NCI-H345 (cell line): Measurements from ENCODE around the gene UBE2E2.

ENCODE experiments used
- DNase-seq: peaks from one replicate; lab custom pipeline; 2025; lab: John Stamatoyannopoulos, UW

The UBE2E2 gene

DNA sequence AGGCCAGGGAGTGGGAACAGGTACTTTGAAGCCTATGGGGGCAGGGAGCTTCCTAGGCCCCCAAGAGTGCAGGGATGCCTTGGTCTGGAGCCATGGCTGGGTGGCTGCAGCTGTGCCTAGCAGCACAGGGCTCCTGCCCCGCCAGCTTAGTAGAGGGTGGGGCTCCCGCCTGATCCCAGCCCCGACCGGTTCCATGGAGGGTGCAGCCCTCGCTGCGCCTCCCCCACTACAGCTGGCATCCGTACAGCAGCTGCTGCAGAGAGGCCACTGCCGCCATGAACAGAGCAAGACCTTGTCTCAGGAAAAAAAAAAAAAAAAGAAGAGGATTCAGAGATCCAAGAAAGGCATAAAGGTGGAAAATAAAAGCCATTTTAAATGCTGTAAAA is 277.2 kb downstream of the UBE2E2 start:
- no peak for DNase-seq

DNA sequence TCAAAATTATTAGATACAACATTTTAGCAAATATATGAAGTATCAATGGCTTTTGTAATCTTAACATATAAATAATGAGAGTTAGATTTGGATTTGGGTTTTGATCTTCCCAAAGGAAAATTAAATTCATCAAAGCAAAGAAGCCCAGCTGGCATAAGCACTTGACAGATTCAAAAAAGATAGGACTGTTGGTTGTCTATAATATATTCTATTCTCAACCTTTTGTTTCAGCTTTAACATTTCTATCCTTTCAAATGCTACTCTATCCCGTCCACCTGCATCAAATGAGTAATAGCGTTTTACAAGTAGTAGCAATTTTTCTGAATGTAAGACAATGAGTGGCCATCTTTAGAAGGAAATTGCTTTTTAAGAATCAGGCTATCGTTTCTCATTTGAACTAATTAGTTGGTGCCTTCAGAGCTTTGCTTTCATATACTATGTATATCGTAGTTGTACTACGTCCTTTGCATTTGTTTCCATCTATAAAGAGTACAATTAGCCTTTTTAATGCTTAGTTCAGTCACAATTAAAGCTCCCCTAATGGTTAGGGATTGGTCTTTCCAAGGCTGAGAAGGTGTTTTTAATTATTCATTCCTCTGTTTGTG is 278.0 kb downstream of the UBE2E2 start:
- DNase-seq, result no peak

DNA sequence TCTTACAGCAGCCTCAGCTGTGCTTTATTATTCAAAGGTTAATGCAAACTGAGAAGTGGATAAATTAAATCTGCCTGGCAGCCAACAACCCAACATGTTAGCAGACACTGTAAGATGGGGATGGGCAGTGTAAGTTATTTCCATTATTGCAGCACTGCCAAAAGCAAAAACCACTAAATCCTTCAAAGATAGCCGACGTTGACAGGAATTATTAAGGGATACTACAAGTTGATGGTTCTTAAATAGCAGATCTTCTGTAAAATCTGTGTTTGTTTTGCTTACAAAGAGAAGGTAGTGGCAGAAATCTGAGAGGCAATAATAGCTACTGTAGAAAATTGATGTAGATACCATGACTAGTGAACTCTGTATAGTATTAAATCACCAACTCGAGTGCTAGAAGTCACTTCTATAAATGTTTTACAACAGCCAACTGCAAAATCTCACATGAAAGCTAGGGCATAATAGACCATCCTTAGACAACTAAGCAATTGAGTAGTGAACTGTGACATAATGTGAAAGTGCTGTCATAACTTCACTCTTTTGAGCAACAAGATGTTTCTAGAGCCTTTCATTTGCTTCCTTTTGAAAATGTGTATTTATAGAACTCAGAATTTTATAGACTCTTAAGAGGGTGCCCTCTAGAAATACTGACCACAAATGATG is 278.6 kb downstream of the UBE2E2 start:
- no peak for DNase-seq

DNA sequence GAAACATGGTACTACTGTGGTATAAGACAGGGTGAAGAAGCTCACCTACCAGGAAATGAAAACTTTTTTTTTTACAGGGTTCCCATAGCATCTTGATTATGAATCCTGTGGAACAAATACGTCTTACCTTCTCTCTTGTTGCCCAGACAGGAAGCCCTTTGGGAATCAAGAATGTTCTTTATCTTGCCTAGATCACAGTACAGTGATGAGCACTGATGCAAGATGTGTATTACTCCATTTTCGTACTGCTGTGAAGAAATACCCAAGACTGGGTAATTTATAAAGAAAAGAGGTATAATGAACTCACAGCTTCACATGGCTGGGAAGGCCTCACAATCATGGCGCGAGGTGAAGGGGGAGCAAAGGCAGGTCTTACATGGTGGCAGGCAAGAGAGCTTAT is 281.3 kb downstream of the UBE2E2 start:
- DNase-seq, result no peak

DNA sequence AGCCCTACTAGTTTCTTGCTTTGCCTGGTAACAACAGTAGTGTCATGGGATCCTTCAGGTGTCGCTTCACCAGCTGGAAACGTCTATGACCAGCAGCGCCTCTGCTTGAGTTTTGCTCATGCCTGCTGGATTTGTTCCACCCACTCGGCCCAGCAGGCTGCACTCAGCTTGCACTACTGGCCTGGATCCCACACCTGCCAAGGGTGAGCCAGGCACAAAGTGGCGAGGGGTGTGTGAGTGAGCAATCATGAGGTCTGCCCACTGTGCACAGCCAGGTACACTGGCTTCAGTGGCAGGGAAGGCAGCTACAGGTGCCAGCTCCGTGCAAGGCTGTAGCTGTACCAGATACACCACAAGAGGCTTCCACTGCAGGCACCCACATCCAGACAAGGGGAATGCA is 282.8 kb downstream of the UBE2E2 start:
- no peak for DNase-seq

DNA sequence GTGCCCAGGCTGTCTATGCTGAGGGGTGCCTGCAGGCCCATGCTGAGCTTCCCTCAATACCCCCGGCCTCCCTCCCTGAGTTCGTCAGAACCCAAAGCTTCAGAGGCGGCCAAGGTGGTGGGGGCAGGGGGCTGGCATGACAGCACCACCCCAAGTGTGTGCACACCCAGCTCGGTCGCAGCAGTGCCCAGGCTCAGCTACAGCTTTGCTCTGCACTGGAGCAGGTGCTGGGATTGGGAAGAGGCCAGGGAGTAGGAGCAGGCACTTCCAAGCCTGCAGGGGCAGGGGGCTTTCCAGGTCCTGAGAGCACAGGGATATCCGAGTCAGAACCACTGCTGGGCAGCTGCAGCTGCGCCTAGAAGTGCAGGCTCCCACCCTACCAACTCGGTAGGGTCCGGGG is 283.9 kb downstream of the UBE2E2 start:
- DNase-seq, result no peak

DNA sequence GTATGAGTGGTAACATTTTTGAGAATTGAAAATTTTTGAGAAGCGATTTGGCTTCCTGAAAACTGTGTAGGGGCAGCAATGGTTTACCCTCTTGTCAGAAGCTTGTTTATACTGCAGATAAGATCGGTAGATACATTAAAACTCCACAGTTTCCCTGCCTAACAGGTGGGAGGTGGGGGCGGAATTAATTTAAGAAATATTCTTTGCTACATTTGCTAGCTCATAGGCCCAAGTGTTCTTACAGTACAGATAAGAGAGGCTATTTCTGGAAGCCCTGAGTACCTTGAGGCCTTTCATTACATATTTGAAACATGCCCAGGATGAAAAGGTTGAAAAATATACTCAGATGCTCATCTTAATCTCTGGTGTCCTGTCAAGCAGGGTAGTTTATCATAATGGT is 285.5 kb downstream of the UBE2E2 start:
- no peak for DNase-seq

DNA sequence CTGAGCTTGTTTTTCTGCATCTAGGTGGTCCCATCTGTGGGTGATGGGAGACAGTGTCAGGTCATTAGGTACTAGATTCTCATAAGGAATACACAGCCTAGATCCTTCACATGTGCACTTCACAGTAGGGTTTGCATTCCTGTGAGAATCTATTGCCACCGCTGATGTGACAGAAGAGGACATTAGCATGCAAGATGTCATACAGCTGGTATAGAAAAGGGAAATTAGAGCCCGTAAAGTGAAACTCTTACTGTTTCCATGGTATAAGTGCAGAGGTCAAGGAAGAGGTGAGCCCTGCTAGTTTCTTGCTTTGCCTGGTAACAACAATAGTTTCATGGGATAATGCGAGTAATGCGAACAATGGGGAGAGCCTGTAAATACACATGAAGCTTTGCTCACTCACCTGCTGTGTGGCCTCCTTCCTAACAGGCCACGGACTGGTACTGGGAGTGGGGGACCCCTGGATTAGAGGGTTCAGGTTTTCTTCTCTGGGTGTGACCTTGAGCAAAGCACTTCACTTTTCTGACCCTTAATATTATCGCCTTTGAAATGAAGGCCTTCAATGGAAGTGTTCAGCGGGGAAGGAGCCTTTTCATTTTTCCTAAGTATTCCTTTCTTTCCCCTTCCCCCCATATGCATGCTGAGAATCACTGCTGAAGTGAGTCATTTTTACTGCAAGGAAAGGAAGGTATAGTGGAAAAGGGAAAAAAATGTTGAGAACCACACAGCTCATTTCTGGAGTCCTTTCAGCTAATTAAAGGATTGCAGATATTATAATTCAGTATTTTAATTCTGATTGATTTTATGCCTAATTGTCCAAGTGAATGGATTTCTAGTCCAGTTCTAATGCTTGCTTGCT is 286.4 kb downstream of the UBE2E2 start:
- DNase-seq, result no peak

DNA sequence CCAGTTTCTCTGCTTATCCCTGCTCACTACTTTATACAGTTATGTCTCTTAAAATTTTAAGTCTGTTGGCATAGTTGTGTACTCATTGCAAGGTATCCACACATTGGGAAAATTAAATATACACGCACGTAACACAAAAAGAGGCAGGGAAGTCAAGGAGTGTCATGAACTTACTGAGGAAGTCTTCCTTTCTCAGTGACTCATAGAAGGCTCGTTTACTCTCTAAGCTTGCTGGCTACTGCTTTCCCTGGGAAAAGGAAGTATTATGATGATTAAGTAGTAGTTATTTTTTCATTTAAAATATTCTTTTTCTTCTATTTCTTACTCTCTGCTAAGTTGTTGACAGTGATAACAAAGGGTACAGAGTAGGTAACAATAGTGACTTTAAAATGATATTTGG is 287.3 kb downstream of the UBE2E2 start:
- no peak for DNase-seq

DNA sequence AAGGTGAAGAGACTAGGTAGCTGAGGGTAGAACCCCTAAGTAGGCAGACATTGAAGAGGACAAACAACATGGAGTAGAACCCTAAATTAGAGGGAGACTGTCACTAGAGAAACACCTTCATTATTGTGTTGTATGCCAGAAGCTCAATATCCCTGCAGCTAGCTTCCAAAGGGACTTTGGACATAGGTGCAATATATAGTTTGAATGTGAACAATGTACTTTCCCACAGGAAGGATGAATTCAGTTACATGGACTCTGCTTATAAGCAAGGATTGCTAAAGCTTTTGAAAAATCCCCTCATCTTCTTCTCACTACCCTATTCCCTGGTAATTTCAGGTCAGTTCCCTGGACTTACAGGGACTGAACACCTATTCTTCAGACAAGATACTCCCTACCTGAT is 288.9 kb downstream of the UBE2E2 start:
- DNase-seq, result no peak

DNA sequence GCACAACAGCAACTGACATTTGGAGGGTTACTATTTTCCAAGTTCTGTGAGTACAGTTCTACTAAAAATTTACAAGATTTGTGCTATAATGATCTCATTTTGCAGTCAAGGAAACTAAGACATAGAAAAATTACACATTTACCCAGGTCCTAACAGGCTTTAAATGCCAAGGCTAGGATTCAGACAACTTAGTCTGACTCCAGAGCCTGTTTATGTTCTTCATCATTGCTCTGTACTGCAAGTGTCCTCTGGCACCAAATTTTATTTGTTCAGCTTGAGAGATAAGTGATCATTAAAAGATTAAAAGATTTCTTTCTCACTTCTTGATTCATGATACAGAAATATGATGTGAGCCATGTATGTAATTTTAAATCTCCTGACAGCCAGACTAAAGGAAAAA is 290.8 kb downstream of the UBE2E2 start:
- DNase-seq, result no peak

DNA sequence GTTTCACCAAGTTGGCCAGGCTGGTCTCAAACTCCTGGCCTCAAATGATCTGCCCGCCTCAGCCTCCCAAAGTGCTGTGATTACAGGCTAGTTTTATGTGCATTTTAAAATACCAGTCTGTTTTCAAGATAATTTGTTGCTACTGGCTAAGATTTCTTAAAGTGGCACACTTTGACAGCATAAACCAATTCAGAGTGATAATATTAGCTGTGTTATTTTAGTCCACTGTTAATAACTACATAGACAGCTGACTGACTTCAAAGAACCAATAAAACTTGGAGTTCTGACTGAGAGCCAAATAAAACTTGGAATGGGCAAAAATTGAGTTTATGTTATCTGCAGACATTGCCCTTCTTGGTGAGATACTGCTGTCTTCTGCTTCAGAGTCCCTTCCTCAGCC is 291.8 kb downstream of the UBE2E2 start:
- DNase-seq, result no peak

DNA sequence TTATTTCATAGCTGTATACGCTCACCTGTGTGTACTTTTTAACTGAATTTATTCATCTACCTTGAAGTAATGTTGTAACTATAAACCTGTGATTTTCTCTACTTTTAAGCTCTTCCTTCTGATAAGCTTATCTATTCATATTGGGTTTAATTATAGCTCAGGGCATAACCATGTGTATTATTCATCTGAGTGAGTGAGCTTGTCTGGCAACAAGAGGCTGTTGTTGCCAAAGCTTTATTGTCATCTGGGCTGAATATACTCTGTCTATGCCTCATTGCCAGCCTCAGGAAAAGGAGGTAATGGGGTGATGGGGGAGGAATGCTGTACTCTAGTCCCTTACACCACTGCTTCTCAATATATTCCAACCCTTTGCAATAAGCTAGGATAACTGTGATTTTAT is 292.4 kb downstream of the UBE2E2 start:
- DNase-seq, result no peak

DNA sequence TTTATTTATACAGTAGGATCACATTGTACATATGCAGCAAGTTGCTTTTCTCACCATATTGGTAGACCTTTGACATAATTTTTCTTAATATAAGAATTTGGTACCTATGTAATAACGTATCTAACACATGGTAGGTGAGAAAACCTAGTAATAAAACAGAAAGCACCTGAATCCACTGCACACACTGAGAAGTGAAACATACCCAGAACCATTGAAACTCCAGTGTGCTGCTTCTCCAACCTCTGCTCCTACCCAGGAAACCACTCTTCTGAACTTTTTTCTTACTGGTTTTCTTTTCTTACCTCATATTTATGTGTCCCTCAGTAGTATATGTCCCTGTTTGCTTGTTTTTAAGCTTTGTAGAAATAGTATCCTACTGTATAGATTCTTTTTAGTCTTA is 293.0 kb downstream of the UBE2E2 start:
- DNase-seq, result no peak

DNA sequence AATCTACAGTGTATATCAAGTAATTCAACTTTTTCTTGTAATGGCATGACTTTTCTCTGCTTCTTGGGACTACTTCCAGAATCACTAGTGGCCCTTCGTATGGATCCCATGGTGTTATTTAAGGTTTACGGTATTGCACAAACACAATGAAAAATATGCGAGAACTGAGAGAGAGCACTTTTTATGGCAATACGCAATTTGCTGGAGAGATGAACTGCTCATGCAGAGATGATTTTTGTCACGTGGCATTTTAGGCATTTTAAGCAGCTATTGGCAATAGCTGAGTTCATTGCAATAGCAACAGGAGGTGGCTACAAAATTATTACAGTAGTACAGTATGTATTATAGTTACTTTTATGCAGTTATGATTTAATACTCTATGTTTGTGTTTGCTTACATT is 294.0 kb downstream of the UBE2E2 start:
- DNase-seq, result no peak

DNA sequence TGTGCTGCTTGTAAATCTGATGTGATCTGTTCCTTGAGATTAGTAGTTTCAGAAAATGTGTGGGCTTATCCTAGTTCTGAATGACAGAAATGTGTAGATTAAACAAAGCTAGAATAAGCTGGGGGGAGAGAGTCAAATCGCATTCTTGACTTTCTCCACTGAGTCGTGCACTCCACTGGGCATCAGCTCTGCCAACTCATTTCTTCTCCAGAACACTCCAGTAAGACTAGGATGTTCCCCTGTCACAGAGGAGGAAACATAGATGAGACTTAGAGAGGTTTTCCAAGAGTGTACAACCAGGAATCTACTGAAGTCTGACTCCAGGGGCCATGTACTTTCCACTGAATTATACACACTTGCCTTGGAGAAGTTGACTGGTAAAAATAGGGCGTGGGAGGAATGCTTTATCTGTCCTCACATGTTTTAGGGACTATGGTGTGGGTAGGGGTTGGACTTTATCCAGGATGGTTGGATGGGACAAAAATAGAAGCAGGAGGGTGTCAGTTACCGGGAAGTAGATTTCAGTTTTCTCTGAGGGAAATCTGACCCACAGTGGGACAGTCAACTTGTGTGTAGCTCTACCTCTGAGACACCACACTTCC is 298.2 kb downstream of the UBE2E2 start:
- DNase-seq, result no peak

DNA sequence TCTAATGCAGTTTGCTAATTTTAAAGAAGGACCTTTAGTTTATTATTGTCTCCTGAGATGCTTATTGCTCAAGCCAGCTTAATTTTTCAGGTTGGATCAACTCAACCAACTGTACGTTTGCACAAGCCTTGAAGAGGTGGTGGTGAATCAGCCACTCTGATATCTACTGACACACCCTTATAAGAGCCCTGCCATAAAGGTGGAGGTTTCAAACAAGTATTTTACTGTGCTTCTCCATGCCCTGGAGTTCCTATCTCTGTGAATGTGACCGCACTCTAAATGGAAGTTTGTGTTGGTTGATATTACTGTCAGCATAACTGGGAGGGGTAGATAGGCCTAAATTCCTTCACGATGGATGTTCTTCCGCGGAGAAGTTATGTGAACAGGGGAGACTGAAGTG is 305.3 kb downstream of the UBE2E2 start:
- DNase-seq, result no peak

DNA sequence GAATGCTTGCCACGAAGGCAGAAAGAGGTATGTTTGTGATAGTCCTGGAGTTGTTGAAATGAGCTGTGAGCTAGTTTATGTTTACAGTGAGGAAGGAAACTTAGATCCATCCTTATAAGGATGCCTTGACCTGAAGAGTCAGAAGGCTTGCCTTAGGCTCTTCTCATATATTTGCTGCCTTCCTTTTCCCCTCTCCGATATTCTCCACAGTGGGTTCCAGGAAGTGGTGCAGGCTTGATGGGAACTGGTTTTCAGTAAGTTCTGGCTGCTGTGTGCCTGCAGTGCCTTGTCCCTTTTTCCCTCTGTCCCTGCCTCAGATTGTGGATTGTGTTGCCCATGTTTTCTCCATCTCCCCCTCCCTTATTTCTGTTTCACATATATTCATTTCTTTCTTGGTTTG is 315.3 kb downstream of the UBE2E2 start:
- DNase-seq, result no peak

DNA sequence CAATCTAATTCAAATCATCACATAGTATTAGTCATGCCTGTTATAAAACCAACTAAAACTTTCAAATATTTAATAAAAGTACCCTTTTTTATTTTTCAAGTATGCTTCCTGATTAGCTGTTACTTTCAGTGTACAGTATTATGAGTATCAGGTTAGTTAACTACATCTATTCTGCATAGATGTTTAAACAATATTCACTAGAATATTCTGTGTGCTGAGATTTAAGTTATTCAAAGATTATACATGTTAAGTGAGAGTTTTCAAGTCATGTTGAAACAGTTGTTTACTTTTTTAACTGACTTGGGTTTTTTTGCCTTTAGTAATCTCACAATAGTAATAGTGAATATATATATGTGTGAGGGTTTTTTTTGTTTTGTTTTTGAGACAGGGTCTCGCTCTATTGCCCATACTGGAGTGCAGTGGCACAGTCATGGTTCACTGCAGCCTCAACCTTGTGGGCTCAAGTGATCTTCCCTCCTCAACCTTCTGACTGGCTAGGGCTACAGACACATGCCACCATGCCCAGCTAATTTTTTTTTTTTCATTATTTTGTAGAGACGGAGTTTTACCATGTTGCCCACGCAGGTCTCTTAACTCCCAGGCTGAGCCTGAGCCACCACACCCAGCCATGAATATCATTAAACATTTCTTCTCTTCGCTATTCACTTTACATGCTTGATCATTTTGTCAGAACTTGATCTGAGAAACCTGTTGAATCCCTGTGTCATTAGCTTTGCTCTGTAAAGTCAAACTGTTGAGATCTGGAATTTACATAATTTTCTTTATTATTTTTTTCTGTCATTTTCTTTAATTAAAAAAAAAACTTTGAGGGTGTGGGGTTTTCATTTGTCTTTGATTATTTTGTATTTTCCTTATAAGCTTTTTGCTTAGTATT is 316.4 kb downstream of the UBE2E2 start:
- no peak for DNase-seq

DNA sequence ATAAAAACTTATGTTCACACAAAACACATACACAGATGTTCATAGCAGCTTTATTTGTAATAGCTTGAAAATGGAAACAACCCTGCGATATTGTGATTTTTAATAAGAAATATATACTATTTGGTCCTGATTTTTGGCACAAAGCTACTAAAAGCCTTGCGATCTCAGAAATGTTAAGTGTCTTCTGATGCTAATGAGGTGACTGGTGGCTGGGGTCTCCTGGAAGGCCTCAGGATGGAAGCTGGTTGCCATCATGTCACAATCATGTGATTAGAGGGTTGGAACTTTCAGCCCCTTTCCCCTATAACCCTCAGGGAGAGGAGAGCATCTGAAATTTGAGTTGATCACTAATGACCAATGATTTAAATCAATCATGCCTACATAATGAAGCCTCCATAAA is 324.2 kb downstream of the UBE2E2 start:
- no peak for DNase-seq

DNA sequence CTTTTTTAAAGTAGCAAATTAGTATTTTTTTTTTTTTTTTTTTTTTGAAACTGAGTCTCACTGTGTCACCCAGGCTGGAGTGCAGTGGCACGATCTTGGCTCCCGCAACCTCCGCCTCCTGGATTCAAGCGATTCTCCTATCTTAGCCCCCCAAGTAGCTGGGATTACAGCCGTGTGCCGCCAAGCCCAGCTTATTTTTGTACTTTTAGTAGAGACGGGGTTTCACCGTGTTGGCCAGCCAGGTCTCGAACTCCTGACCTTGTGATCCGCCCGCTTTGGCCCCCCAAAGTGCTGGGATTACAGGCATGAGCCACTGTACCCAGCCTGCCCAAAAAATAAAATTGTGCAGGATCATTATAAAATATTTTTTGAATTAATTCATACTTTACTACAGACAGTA is 330.5 kb downstream of the UBE2E2 start:
- no peak for DNase-seq

DNA sequence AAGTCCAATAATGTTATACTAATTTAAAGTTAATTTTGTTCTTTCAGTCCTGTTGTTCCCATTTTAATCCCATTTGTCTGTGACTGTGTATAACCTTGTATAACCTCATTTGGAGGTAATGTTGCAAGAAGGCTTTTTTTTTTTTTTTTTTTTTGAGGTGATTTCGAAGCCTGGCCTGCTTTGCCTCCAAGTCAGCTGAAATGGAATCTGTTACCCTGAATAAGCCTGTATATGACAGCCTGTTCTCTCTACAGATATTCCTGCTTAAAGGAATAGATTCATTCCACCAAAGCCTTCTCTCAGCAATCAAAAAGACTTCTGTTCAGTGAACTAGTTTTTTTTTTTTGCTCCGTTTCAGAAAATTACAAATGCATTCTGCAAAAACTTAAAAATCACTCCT is 330.9 kb downstream of the UBE2E2 start:
- no peak for DNase-seq
